ENCODE data around the gene GPR89B. TPM values are rescaled to one million over a fixed set of nuclear protein-coding genes. Genes with fewer than 3 reads are reported as not detected.
A peak's percentile ranks its signal among the peaks of the same experiment; 100 is the strongest.
"Not testable (repeated sequence)": the region's sequence is repeated elsewhere in the genome, so short reads cannot be mapped to it uniquely, and the experiment has no call there.

Gene GPR89B
- total RNA-seq, 1 experiment from 2014 or later = 25.2 TPM

- not testable (repeated sequence) for DNase-seq (ENCODE audit: low read depth in 1 of 2, low spot score in 2 of 2); H3K4me3 ChIP-seq; H3K4me1 ChIP-seq (replicated peaks); H3K36me3 ChIP-seq; H3K27ac ChIP-seq; H3K27me3 ChIP-seq (replicated peaks); H3K9me3 ChIP-seq (replicated peaks)
Measured at GRCh38 chr1:147966657-147967056, 38.4 kb downstream of the GPR89B start.

- not testable (repeated sequence) for DNase-seq (ENCODE audit: low read depth in 1 of 2, low spot score in 2 of 2); H3K9me3 ChIP-seq (replicated peaks); H3K27ac ChIP-seq; H3K4me3 ChIP-seq; H3K4me1 ChIP-seq (replicated peaks); H3K27me3 ChIP-seq (replicated peaks); H3K36me3 ChIP-seq
Measured at GRCh38 chr1:147978896-147979651, 50.9 kb downstream of the GPR89B start.

DNA sequence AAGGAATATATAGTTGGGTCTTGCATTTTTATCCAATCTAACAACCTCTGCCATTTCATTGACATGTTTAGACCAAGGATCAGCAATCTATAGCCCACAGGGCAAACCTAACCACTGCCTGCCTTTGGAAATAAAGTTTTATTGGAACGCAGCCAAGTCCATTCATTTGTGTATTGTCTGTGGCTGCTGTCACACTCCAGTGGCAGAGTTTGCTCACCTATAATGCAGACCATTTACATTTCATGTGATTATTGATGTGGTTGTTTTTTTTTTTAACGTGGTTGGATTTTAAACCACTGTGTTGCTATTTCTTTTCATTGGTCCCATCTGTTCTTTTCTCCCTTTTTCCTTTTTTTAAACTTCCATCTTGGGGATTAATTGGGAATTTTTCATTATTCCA is 57.2 kb downstream of the GPR89B start:
- not testable (repeated sequence) for H3K4me1 ChIP-seq (replicated peaks); H3K36me3 ChIP-seq; DNase-seq (ENCODE audit: low read depth in 1 of 2, low spot score in 2 of 2); H3K9me3 ChIP-seq (replicated peaks); H3K27me3 ChIP-seq (replicated peaks); H3K4me3 ChIP-seq; H3K27ac ChIP-seq

DNA sequence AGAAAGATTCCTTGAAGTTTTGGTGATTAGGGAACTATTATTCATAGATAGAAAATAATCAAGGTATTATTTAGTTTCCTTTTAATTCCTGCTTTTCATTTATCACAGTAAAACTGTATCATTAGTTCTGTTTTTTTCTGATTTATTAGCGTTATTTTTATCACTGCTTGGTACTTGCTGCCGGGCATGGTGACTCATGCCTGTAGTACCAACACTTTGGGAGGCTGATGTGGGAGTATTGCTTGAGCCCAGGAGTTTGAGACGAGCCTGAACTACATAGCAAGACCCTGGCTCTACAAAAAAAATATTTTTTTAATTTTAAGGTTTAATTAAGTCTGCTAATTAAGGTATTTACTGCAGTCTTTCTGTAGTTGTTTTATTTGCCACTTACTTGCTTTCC is 59.7 kb downstream of the GPR89B start:
- H3K4me1 ChIP-seq (replicated peaks); H3K4me3 ChIP-seq; DNase-seq (ENCODE audit: low read depth in 1 of 2, low spot score in 2 of 2); H3K9me3 ChIP-seq (replicated peaks); H3K27me3 ChIP-seq (replicated peaks); H3K27ac ChIP-seq; H3K36me3 ChIP-seq: not testable (repeated sequence)

GRCh38 chr1:147992916-147993315 is 64.7 kb downstream of the GPR89B start:
- not testable (repeated sequence) for H3K27me3 ChIP-seq (replicated peaks); H3K36me3 ChIP-seq; H3K4me1 ChIP-seq (replicated peaks); H3K27ac ChIP-seq; DNase-seq (ENCODE audit: low read depth in 1 of 2, low spot score in 2 of 2); H3K4me3 ChIP-seq; H3K9me3 ChIP-seq (replicated peaks)

DNA sequence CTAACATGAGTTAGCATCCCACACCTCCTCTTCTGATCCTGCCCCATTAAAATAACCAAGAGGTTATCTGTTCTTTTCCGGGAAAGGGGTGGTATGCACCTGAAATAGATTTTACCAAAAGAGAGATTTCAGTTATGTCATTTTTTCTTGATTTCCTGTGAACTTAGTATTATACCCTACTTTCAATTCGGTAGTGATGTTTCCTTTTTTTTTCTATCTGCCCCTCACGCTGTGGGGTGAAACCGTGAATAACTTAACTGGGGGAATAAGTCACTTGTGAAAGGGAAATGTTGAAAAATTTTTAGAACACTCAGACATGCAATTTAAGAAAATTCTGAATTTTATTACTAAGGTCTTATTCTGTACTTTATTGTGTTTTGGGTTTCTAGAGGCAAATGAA is 65.2 kb downstream of the GPR89B start:
- not testable (repeated sequence) for H3K36me3 ChIP-seq; DNase-seq (ENCODE audit: low read depth in 1 of 2, low spot score in 2 of 2); H3K4me3 ChIP-seq; H3K27ac ChIP-seq; H3K27me3 ChIP-seq (replicated peaks); H3K9me3 ChIP-seq (replicated peaks); H3K4me1 ChIP-seq (replicated peaks)

- H3K4me3 ChIP-seq; H3K27ac ChIP-seq; H3K9me3 ChIP-seq (replicated peaks); H3K36me3 ChIP-seq; H3K27me3 ChIP-seq (replicated peaks); DNase-seq (ENCODE audit: low read depth in 1 of 2, low spot score in 2 of 2); H3K4me1 ChIP-seq (replicated peaks): not testable (repeated sequence)
Measured at GRCh38 chr1:147993825-147994615, 65.8 kb downstream of the GPR89B start.

DNA sequence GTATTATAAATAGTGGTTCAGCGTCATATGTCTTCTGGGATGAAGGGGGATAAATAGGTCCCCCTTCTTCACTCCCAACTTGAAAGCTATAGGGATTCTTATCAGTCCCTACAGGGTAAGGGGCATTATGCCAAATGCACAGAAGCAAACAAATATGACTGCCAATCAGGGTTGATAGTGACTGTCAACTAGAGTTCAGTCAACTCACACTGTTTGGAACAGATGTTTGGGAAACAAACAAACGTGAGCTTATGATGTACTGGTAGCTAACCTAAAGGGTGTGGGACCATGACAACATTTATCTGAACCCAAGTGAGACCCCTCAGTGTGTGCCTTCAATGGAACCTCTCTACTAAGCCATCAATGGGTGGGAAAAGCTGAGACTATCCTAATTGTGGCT is 67.9 kb downstream of the GPR89B start:
- not testable (repeated sequence) for DNase-seq (ENCODE audit: low read depth in 1 of 2, low spot score in 2 of 2)

GRCh38 chr1:148007724-148008123 is 79.5 kb downstream of the GPR89B start:
- not testable (repeated sequence) for H3K27ac ChIP-seq; H3K4me1 ChIP-seq (replicated peaks); H3K9me3 ChIP-seq (replicated peaks); H3K36me3 ChIP-seq; H3K27me3 ChIP-seq (replicated peaks); DNase-seq (ENCODE audit: low read depth in 1 of 2, low spot score in 2 of 2); H3K4me3 ChIP-seq

More for the DNA sequence above, 67.9 kb downstream of the GPR89B start:
- H3K27me3 ChIP-seq (replicated peaks); H3K4me3 ChIP-seq; H3K36me3 ChIP-seq; H3K4me1 ChIP-seq (replicated peaks); H3K9me3 ChIP-seq (replicated peaks); H3K27ac ChIP-seq: not testable (repeated sequence)

DNA sequence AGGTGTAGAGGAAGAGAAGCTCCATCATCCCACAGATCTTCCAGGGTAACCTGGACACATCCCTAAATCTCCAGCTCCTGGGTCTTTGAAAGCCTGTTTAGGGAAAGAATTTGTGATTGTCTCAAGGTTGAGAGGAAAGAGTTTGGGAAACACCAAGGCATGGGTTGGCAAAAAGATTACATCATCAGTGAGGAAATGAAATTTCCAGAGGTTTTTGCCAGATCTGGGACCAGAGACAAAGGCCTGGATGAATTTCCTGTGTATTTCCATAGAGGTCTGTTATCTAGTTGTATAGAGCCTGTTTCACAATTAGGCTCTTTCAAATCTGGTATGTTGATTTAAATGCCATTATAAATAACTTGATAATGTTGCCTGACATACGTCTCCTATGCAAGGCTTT is 82.3 kb downstream of the GPR89B start:
- H3K27ac ChIP-seq = no peak overlapping the region
- no peaks in the 10 kb centered on the region for H3K9me3 ChIP-seq (replicated peaks)

DNA sequence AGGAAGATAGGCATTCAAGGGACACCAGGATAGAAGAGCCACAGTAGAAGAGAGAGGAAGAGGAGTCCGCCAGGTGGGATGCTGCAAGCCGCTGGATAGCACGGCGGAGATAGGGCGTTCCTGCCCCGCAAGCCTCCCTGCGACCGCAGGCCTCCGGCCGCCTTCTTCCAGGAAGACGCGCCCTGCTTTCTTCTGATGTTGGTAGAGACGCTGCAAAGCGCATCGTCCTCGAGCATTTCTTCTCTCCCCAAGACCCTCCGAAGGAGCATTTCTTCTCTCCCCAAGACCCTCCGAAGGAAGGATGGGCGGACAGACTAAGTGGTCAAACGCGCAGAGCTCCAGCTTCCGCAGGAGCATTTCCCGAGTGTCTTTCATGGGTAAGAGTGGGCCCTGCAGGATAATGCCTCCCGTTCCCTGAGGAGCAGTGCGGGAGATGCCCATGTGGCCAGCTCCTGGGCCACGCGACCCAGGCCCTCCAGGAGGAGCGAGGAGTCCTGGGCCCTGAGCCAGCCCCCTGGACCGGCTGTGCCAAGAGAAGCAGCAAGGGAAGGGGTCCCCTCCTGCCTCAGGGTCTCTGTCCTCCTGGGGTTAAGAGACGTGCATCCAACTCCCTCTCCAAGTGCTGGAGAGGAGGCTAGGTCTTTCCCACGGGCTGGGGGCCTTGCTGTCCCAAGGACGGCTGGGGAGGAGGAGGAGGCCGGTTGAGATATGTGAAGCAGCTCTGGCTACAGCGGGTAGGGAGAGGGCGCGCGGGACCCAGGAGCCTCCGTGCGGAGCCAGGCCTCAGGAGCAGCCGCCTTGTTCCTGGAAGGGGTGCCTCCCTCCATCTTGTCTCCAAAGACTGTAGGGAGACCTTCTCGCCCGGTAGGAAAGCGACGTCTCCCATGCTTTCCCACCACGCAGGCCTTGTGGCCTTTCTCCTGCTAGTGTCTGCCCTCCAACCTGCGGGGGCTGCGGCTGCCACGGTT is 85.2 kb downstream of the GPR89B start:
- H3K4me3 ChIP-seq; H3K4me1 ChIP-seq (replicated peaks); H3K36me3 ChIP-seq; H3K9me3 ChIP-seq (replicated peaks); H3K27me3 ChIP-seq (replicated peaks); H3K27ac ChIP-seq: not testable (repeated sequence)
- peak in 1 of 2 experiments; percentile 33 for DNase-seq (ENCODE audit: low read depth in 1 of 2, low spot score in 2 of 2)

More for the DNA sequence above, 82.3 kb downstream of the GPR89B start:
- Histone ChIP-seq H3K4me3 (no peak overlapping the region), H3K4me1 (replicated peaks) (no peaks in the 10 kb centered on the region), H3K36me3 (no peaks in the 10 kb centered on the region), H3K27me3 (replicated peaks) (no peaks in the 10 kb centered on the region)
- DNase-seq (ENCODE audit: low read depth in 1 of 2, low spot score in 2 of 2) = no peak

DNA sequence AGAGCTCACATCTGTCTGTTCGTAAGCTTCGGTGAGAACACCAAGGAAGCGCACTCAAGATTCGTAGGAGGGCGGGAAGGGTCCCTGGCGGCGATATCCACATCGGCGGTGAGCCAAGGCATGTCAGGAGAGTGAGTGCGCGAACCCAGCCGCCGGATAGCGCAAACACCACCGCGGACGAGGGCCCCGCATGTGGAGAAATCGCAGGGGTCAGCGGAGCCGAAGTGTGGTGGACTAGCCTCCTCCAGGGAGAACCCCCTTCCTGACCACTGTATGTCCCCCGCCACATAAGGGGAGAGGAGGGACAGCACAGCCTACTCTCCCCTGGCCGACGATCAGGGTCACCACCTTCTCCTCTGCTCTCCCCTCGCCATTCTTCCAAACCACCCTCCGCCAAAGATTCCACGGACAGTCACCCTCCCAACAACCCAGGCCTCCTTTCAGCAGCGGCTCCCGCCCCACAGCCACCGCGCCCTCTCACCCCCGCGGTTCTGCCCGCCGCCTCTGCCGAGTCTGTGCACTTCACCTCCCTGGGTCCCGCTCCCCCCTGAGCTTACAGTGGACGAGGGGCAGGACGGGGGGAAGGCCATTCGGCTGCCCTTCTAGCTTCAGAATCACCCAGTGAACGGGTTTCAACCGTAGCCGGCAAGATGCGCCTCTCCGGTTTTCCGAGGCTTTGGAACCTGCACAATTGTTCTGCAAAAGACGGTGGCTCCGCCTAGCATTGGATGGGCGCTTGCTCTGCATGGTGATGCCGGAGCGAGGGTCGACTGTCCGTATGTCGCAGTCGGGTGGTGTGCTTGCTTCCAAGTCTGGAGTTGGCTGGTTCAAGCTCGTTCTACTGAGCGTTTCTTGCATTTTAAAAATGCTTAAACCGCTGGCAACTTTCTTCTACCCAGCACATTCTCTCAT is 86.3 kb downstream of the GPR89B start:
- not testable (repeated sequence) for H3K36me3 ChIP-seq; H3K27ac ChIP-seq; H3K27me3 ChIP-seq (replicated peaks); DNase-seq (ENCODE audit: low read depth in 1 of 2, low spot score in 2 of 2); H3K9me3 ChIP-seq (replicated peaks); H3K4me3 ChIP-seq; H3K4me1 ChIP-seq (replicated peaks)

- H3K4me1 ChIP-seq (replicated peaks); H3K4me3 ChIP-seq; H3K36me3 ChIP-seq; DNase-seq (ENCODE audit: low read depth in 1 of 2, low spot score in 2 of 2); H3K27me3 ChIP-seq (replicated peaks); H3K9me3 ChIP-seq (replicated peaks); H3K27ac ChIP-seq: not testable (repeated sequence)
Measured at GRCh38 chr1:148024918-148025317, 96.7 kb downstream of the GPR89B start.

Measured in SJSA1 (cell line).